MCF 10A (cell line): ENCODE data around the gene FGF21. TPM values are rescaled to one million over a fixed set of nuclear protein-coding genes. Genes with fewer than 3 reads are reported as not detected.
"Not testable (repeated sequence)": the region's sequence is repeated elsewhere in the genome, so short reads cannot be mapped to it uniquely, and the experiment has no call there.

Source experiments
- BruUV-seq: library from RNA; stranded (reverse); fragments of 400-500 nt; replicated peaks from 2 replicates; lab custom pipeline; 2021; lab: Mats Ljungman, UMichigan
- CTCF ChIA-PET: fragments of 300-600 bp; sonication (Branson Sonifier 250); formaldehyde crosslinking; extraction: SDS; loops from one replicate; lab custom pipeline; 2021; ENCODE audit warnings: antibody characterized with exemption, inconsistent platforms; lab: Yijun Ruan, JAX
- POLR2A ChIA-PET: fragments of 300-600, 350-650 bp; sonication (Branson Sonifier 250); formaldehyde crosslinking; extraction: SDS; loops from one replicate; lab custom pipeline; 2020; ENCODE audit warnings: antibody characterized with exemption, inconsistent platforms; lab: Yijun Ruan, JAX
- DNase-seq: peaks from one replicate; pipeline ENCODE4 v3.0.0-alpha.2; 2018; ENCODE audit not compliant: unreplicated experiment
- H3K27ac Mint-ChIP-seq: one replicate; pipeline ENCODE4 v1.8.0; 2022; ENCODE audit warnings: mild to moderate bottlenecking, low read depth, mixed read lengths; ENCODE audit not compliant: unreplicated experiment
- H3K27me3 Mint-ChIP-seq: one replicate; pipeline ENCODE4 v1.8.0; 2022; ENCODE audit warnings: mixed read lengths; ENCODE audit not compliant: insufficient read depth, unreplicated experiment
- H3K36me3 Mint-ChIP-seq: one replicate; pipeline ENCODE4 v1.8.0; 2022; ENCODE audit warnings: mild to moderate bottlenecking, moderate library complexity, mixed read lengths; ENCODE audit not compliant: insufficient read depth, unreplicated experiment
- H3K4me1 Mint-ChIP-seq: one replicate; pipeline ENCODE4 v1.8.0; 2022; ENCODE audit warnings: mixed read lengths; ENCODE audit not compliant: insufficient read depth, unreplicated experiment
- H3K4me3 Mint-ChIP-seq: one replicate; pipeline ENCODE4 v1.8.0; 2022; ENCODE audit warnings: mild to moderate bottlenecking, moderate library complexity, mixed read lengths; ENCODE audit not compliant: unreplicated experiment
- H3K9me3 Mint-ChIP-seq: one replicate; pipeline ENCODE4 v1.8.0; 2022; ENCODE audit warnings: mixed read lengths; ENCODE audit not compliant: unreplicated experiment
- intact Hi-C: fragments of 100-400 bp; cut with micrococcal nuclease; formaldehyde crosslinking; loops from 2 replicates; pipeline ENCODE4 v1.14.1; 2022
- total RNA-seq: library from RNA; stranded (reverse); gene quantifications from 2 replicates; pipeline ENCODE4 v1.2.3, GENCODE V29; 2022
- TF ChIP-seq, protein P1 (sequence below): fragments of 200-600 bp; IDR thresholded peaks from one replicate; pipeline ENCODE4 v1.8.0; 2022; ENCODE audit warnings: antibody characterized with exemption, mild to moderate bottlenecking; ENCODE audit not compliant: unreplicated experiment

FGF21 gene
- total RNA-seq, 1 experiment from 2014 or later: 0.93 TPM

DNA sequence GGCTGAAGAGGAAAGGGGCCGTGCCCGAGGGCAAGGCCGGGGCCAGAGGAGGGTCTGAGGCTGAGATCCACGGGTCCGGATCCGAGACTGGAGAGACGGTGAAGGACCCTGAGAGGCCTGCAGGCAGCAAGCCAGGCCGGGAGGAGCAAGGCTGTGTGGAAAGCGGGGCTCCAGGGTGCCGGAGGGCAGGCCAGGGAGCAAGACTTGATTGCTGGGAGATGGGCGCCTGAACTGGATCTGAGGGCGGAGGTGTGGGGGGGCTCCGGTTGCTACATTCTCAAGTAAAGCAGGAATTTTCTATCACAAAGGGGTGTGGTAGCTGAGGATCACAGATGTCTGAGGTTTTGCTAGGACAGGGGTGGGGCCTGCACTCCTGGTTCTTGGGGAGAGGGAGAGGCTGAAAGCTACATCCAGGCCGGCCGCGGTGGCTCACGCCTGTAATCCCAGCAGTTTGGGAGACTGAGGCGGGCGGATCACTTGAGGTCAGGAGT is 39.6 kb upstream of the FGF21 start:
- ChIA-PET CTCF (interaction anchor here (0.6 to 0.7 kb wide), 2 partner anchors 40 to 225 kb away, joined by 3 to 4 read pairs; no protein-coding TSS in a partner anchor), POLR2A (interaction anchor here (0.6 to 1.2 kb wide), 3 partner anchors 9 to 152 kb away, joined by 3 to 4 read pairs (median 3); no protein-coding TSS in a partner anchor)
- Mint-ChIP-seq H3K36me3 (no peaks in the 10 kb centered on the region), H3K4me1 (peaks cover 24% of the 10 kb centered on the region), H3K4me3 (peak overlapping the region; percentile 89), H3K27ac (no peak overlapping the region), H3K9me3 (no peaks in the 10 kb centered on the region), H3K27me3 (no peaks in the 10 kb centered on the region)
- no TSS peak for BruUV-seq
- TF ChIP-seq, protein P1, sequence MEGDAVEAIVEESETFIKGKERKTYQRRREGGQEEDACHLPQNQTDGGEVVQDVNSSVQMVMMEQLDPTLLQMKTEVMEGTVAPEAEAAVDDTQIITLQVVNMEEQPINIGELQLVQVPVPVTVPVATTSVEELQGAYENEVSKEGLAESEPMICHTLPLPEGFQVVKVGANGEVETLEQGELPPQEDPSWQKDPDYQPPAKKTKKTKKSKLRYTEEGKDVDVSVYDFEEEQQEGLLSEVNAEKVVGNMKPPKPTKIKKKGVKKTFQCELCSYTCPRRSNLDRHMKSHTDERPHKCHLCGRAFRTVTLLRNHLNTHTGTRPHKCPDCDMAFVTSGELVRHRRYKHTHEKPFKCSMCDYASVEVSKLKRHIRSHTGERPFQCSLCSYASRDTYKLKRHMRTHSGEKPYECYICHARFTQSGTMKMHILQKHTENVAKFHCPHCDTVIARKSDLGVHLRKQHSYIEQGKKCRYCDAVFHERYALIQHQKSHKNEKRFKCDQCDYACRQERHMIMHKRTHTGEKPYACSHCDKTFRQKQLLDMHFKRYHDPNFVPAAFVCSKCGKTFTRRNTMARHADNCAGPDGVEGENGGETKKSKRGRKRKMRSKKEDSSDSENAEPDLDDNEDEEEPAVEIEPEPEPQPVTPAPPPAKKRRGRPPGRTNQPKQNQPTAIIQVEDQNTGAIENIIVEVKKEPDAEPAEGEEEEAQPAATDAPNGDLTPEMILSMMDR: no peak
- DNase-seq: no peak
- intact Hi-C loops: no loop called here

DNA sequence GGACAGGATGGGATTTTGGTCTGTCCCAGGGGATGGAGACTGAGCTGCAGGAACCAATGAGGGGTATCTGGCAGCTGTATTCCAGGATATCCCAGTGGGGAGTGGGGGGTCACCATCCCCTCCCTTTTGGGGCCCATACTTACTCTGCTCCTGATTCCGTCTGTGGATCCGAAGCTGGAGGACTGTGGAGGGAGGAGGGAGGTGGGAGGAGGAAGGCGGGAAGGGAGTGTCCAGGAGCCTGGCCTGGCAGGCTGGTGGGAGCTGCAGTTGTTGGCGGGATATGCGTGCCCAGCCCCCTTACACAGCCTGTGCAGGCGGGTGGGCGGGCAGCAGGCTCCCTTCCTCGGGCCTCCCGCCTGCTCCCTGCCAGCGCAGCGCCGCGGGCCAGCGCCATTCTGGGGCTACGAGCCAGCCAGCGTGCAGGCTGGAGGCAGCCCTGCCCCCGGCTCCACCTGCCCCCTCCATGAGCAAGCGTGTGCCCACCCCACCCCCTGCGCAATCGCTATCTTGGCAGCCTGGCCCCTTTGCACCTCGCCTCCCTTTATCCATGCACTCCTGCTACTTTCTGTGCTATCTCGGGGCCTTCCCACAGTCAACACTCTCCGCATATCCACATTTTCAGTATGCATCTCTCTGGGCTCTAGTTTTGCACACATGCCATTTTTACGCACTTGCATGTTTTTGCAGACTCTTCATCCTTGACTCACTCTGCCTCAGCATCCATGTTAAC is 38.6 kb upstream of the FGF21 start:
- Mint-ChIP-seq H3K36me3 (no peaks in the 10 kb centered on the region), H3K27me3 (no peaks in the 10 kb centered on the region), H3K4me3 (no peak overlapping the region), H3K4me1 (peaks cover 24% of the 10 kb centered on the region), H3K9me3 (no peaks in the 10 kb centered on the region), H3K27ac (no peak overlapping the region)
- TF ChIP-seq, protein P1: no peak
- CTCF ChIA-PET: interaction anchor here (0.6 to 0.9 kb wide), 3 partner anchors 11 to 41 kb away, joined by 3 to 4 read pairs (median 3); no protein-coding TSS in a partner anchor
- intact Hi-C loops: no loop called here
- BruUV-seq: no TSS peak
- POLR2A ChIA-PET: interaction anchor here (1.1 to 1.2 kb wide), 2 partner anchors 8 to 153 kb away, joined by 3 to 4 read pairs; no protein-coding TSS in a partner anchor
- no peak for DNase-seq

DNA sequence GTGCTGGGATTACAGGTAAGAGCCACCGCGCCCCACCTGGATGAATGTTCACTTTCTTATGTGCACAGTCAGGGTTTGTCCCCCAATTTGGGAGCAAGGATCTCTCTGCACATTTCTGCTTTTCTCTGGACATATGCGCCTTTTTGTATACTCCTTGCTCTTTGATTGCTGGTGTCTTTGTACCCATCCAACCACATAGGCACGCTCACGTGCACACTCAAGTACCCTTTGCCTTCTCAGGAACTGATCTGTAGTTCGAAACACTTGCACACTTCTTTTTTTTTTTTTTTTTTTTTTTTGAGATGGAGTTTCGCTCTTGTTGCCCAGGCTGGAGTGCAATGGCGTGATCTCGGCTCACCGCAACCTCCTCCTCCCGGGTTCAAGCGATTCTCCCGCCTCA is 37.2 kb upstream of the FGF21 start:
- POLR2A ChIA-PET, intact Hi-C loops, DNase-seq, H3K9me3 Mint-ChIP-seq, H3K27me3 Mint-ChIP-seq, H3K4me3 Mint-ChIP-seq, H3K36me3 Mint-ChIP-seq, BruUV-seq: not testable (repeated sequence)
- H3K4me1 Mint-ChIP-seq: peaks cover 20% of the 10 kb centered on the region
- peak overlapping the region; percentile 6 for H3K27ac Mint-ChIP-seq
- CTCF ChIA-PET: interaction anchor here (0.9 kb wide), 1 partner anchor 42 kb away, joined by 3 read pairs; no protein-coding TSS in a partner anchor

DNA sequence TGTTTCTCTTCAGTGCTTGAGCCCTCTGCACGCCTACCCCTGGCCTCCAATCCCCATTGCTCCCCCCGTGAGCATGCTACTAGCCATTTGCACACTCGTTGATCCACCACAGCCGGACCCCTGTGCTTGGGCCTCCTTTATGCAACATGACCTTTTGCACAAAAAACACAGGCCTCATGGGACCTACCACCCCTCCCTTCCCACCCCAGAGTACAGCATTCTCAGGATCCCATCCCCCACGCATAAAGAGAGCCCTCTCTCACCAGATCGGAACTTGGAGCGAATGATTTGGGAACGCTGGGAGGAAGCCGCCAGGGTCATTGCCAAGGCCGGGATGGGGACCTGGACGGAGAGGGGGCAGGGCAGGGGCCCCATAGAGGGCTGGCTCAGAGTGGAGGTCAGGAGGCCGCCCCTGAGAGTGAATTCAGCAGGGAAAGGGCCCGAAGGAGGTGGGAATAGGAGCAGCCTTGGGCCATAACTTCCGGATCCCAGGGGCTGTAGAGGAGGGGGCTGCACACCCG is 36.6 kb upstream of the FGF21 start:
- no peaks in the 10 kb centered on the region for H3K27me3 Mint-ChIP-seq
- DNase-seq: no peak
- intact Hi-C loops: no loop called here
- H3K27ac Mint-ChIP-seq: peak overlapping the region; percentile 6
- TF ChIP-seq, protein P1: no peak
- H3K9me3 Mint-ChIP-seq: no peaks in the 10 kb centered on the region
- H3K4me3 Mint-ChIP-seq: no peak overlapping the region
- no peaks in the 10 kb centered on the region for H3K36me3 Mint-ChIP-seq
- H3K4me1 Mint-ChIP-seq: peaks cover 14% of the 10 kb centered on the region
- ChIA-PET POLR2A (no interaction called here), CTCF (no interaction called here)
- no TSS peak for BruUV-seq
